T1000 (cell line): ENCODE data around the gene WFS1.

Source experiments
- DNase-seq: peaks from one replicate; lab custom pipeline; 2025; ENCODE audit warnings: mixed read lengths; lab: John Stamatoyannopoulos, UW

Gene WFS1

DNA sequence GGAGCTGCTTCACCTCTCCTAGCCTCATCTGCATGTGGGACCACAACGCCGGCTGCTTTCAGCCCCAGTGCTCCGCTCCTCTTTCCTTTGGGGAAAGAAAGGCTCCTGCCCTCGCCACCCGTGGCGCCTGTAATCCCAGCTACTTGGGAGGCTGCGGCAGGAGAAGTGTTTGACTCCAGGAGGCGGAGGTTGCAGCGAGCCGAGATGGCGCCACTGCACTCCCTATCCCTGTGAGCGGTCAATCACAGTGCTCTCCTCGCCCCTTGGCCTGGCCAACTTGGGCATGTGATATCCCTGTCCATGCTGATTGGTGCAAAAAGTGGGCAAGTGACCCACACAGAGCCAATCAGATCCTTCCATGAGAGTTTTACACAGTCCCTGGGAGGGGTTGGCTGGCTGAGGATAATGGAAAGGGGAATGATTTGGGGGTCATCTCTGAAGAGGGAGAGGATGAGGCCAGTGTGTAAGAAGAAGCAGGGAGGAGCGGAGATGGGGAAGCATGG is 56.2 kb downstream of the WFS1 start:
- DNase-seq = no peak

- DNase-seq = no peak
These were observed 56.8 kb downstream of the WFS1 start for GRCh38 chr4:6326312-6327060.

DNA sequence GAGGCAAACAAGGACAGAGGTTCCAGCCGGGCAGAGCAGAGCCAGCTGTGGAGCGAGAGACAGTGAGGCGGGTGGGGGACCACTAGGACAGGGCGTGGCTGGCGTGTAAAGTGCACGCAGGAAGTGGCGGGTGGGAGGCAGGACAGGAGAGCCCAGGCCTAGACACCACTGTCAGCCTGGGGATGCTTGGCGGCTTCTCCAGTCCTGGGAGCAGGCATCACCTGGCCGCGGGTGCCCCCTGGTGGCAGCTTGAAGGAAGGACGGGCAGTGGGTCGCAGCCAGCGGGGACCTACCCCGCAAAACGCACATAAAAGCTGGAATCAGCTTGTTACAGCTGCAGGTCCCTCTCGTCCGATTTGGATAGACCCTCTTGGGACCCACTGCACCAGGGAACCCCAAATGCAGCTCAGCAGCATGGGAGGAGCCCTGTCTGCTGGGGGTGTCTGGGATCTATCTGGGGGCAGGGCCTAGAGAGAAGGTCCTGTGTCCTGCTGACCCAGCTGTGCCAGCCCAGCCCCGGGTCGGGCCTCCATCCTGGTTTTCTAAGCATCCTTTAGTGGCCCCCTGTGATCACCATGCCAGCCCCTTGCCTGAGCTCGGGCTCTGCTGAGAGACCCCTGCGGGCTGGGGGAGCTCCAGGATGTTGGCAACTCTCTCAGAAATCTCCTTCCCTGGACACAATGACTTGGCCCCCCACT is 57.7 kb downstream of the WFS1 start:
- peak; percentile 31 for DNase-seq

GRCh38 chr4:6328526-6328925 is 58.9 kb downstream of the WFS1 start:
- no peak for DNase-seq

DNA sequence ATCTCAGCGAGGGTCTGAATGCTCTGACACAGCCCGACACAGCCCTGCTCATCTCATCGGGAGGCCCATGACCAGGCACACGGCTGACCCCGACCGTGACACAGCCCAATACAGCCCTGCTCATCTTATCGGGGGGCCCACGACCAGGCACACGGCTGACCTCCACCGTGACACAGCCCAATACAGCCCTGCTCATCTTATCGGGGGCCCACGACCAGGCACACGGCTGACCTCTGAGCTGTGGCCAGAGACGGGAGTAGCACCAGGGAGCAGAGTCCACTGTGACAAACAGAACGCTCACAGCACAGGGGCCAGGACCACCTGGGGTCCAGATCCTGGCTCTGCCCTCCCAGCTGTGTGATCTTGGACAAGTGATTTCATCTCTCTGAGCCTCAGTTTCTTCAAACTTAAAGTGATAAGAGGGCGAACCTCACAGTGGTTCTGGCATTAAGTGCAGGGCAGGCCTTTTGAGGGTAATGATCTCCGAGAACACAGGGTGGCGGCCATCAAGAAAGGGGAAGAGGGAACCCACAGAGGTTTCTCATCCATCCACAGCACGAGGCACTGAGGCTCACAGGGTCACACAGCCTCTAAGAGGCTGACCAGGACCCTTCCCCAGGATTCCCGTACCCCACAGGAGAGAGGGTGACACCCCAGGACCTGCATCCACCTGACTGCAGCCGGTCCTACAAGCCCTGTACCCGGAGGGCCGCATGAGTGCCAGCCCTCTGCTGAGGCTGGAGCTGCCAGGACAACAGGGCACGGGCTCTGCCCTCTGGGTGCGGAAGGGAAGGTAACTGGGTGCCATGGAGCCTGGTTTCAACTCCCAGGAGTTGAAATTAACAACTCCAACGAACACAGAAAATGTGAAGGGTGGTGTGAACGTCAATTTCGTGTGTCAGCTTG is 60.1 kb downstream of the WFS1 start:
- DNase-seq = no peak

DNA sequence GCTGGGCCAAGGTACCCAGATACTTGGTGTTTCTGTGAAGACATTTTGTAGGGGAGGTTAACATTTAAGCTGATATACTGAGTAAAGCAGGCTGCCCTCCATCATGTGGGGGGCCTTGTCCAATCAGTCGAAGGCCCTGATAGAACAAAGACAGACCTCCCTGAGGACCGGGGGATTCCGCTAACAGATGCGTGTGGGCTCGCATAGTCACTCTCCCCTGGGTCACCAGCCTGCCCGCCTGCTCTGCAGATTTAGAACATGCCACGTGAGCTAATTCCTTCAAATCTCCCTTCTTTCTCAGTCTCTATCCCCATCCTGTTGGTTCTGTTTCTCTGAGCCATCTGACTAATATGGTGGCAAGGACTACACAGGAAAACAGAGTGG is 60.7 kb downstream of the WFS1 start:
- no peak for DNase-seq

DNA sequence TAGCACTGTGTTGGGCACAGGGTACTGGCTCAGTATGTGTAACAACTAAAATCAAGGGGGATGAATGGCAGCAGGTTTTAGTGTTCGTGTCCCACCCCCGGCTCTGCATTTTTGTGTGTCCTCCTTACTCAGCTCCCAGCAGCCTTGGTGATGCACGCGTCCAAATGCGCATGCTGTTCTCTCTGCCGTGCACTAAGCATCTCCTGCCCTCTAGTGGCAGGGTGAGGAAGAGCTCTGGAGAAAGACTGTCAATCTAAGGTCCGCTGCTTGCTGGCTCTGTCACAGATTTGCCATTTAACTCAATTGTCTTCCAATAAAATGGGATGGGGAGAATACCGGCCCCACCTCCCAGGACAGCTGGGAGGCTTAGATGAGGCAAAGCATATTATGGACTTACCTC is 61.4 kb downstream of the WFS1 start:
- no peak for DNase-seq

DNA sequence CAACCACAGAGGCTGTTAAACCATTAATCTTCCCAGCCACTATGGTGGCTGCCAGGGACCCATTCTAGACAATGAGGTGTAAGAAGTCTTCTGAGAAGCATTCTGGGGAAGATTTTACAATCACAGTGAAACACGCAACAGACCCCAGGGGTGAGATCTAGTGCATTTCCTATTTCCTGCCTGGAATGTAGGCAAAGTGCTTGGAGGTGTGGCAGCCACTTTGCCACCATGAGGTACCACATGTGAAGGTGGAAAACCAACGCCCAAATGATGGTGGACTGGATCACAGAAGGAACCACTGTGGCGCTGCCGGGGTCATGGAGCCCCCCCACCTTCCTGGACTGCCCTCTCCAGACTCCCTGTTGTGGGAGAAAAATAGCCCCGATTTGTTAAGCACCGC is 61.8 kb downstream of the WFS1 start:
- no peak for DNase-seq

DNA sequence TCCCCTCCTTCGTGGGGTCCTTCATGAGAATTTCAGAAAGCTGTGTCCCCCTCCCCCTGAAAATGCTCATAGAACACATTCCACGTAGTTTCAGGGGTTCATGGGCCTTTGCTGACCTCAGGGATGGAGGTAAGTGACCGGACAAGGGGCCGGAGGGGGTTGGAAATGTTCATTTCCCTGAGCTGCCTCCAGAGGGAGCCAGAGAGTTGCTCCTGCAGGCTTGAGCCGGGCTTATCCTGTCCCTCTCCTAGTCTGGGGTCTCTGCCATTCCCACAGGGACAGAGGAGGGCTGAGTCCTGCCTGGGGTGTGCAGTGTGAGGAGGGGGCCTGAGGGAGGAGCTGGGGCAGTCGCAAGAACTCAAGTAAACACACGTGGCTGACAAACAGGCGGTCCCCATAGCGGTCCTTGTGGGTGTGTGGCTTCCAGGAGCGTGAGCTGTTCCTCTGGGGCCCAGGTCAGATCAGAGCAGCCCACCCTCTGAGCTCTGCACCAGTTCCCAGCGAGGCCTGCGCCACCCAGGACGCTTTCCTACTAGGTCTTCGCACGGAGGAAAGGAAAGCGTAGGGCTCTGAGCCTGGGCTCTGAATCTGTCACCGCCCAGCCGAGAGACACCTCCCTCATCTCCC is 62.5 kb downstream of the WFS1 start:
- DNase-seq = no peak

DNA sequence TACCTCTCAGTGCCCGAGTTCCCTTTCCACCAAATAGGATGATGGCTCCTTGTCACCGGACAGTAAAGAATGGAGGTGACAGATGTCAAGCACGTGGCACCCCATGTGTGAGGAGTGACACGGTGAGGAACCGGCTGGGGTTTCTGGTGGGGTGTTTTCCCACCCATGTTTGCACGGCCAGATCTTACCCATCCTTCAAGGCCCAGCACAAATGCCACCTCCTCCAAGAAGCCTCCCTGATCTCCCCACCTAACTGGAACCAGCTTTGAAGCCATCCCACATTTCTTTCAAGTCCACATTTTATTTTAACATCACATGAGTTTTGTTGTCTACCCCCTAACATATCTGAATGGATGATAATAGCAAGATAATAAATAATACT is 63.0 kb downstream of the WFS1 start:
- no peak for DNase-seq

- DNase-seq = no peak
These were observed 63.9 kb downstream of the WFS1 start for GRCh38 chr4:6333301-6334202.

- no peak for DNase-seq
These were observed 64.7 kb downstream of the WFS1 start for GRCh38 chr4:6334203-6334887.

DNA sequence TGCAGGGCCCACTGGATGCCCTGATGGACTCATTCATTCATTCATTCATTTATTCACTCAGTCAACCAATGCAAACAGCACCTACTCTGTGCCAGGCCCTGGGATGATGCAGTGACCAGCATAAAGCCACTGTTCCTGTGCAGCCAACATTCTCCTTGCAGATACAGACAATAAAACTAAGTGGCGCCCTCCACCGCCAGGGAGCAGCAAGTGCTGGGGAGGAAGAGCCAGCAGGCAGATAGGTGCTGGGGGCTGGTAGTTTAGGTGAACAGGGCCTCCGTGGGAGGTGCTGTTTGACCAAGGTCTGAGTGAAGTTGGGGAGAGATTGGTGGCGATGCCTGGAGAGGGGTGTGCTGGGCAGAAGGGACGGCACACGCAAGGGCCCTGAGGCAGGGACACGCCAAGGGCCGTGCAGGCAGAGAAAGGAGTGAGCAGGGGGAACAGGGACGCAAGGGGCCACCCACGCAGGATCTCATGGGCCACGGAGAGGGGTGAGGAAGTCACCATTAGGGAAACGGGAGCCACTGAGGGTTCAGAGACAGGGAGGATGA is 65.5 kb downstream of the WFS1 start:
- no peak for DNase-seq

GRCh38 chr4:6336166-6336565 is 66.5 kb downstream of the WFS1 start:
- no peak for DNase-seq

DNA sequence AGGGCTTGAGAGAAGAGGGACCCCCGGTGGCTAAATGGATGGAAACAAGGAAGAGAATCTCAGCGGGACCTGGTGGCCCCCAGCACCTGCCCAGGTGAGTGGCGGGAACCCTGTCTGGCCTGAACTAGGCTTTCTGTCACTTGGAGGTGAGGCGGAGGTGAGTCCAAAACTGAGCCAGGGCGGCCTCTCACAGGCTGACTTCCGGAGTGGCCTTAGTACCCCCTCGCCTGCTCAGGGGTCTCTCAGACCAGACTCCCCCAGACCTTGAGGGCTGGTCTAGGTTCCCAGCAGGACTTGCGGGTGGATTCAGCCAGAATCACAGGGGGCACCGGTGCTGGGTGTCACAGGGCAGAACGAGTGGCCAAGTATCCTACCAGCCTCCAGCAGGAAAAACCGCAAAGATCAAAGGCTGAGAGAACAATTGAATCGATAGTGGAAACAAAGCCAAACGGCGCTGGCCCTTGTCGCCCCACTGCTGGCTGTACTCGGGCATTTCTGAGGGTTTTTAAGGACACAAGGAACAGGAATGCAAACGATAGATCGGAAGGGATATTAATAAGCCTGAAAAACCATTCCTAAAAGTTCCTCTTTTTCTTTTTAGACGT is 67.8 kb downstream of the WFS1 start:
- DNase-seq = no peak

- DNase-seq = no peak
These were observed 68.7 kb downstream of the WFS1 start for GRCh38 chr4:6338175-6338950.

GRCh38 chr4:6338951-6339817 is 69.5 kb downstream of the WFS1 start:
- DNase-seq = no peak
